Measurements from ENCODE around the gene WNT5A. TPM values are rescaled to one million over a fixed set of nuclear protein-coding genes. Genes with fewer than 3 reads are reported as not detected.

The WNT5A gene
- total RNA-seq, 1 experiment from 2014 or later = 1.1 TPM

DNA sequence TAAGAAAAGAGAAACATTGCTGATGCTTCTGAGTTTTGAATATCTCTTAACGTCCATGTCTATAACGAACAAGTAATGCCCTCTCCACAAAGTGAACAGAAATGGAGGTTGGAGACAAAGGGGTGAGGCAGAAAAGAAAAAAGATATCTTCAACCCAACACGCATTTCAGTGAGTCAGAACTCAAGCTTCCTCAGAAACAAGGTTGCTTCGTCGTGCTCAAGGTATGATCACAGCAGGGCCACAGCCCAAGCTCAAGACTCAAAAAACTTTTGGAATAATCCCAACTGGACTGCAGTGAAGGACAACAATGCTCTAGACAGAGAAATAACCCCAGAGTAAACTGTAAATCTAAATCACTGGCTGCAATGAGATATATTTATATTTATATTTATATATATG lies 18.9 kb downstream of the WNT5A start:
- Histone ChIP-seq H4K8ac (replicated peaks; ENCODE audit: insufficient read length, low read depth, low read length) (no peak overlapping the region), H4K5ac (ENCODE audit: insufficient read length, low read depth, low read length) (no peak overlapping the region), H3K9ac (ENCODE audit: extremely low read depth, insufficient read length, low read length) (no peak overlapping the region), H3K23ac (ENCODE audit: insufficient read length, low read depth, low read length) (no peak overlapping the region), H2BK120ac (ENCODE audit: low read depth, low read length, poor library complexity, severe bottlenecking) (no peak overlapping the region), H3K27ac (ENCODE audit: insufficient read length, low read depth, low read length) (no peak overlapping the region), H4K91ac (ENCODE audit: insufficient read length, low read depth, low read length) (no peak overlapping the region), H3K79me2 (ENCODE audit: insufficient read depth, low read length) (no peaks in the 10 kb centered on the region), H3K4me1 (ENCODE audit: insufficient read depth, low read length) (peaks cover 2% of the 10 kb centered on the region; the same call in 1 of the 2 replicates), H3K27me3 (ENCODE audit: insufficient read depth, low read length) (peaks cover 5% of the 10 kb centered on the region), H4K20me1 (ENCODE audit: control insufficient read depth, insufficient read depth, insufficient read length) (no peaks in the 10 kb centered on the region), H3K4me2 (ENCODE audit: insufficient read depth, insufficient read length, low read length) (no peak overlapping the region), H3K4ac (ENCODE audit: low read depth, low read length) (no peak overlapping the region), H2BK5ac (ENCODE audit: insufficient read length, low read length) (no peak overlapping the region), H2BK20ac (ENCODE audit: low read depth, low read length, poor library complexity, severe bottlenecking) (no peak overlapping the region), H2BK12ac (ENCODE audit: insufficient read length, low read depth, low read length) (no peak overlapping the region), H2AK5ac (ENCODE audit: insufficient read length, low read length) (no peak overlapping the region), H3K18ac (ENCODE audit: insufficient read length, low read depth, low read length) (no peak overlapping the region), H3K79me1 (ENCODE audit: insufficient read depth, low read depth, low read length, poor library complexity, severe bottlenecking) (no peaks in the 10 kb centered on the region), H3K14ac (ENCODE audit: insufficient read depth, low read length) (no peak overlapping the region), H2BK15ac (ENCODE audit: low read depth, low read length) (no peak overlapping the region), H2AFZ (ENCODE audit: low read length) (no peak overlapping the region), H3K56ac (ENCODE audit: insufficient read length, low read depth, low read length) (no peak overlapping the region), H3K23me2 (ENCODE audit: insufficient read length, low read depth, low read length, poor library complexity, severe bottlenecking) (no peaks in the 10 kb centered on the region), H3T11ph (ENCODE audit: low read length) (no peak overlapping the region), H3K9me3 (ENCODE audit: control insufficient read depth, low read depth, low read length) (no peaks in the 10 kb centered on the region)
- Mint-ChIP-seq H3K27me3 (ENCODE audit: low read depth) (peaks cover 15% of the 10 kb centered on the region), H3K4me3 (no peak overlapping the region), H3K27ac (no peak overlapping the region), H3K9me3 (no peaks in the 10 kb centered on the region), H3K36me3 (ENCODE audit: insufficient read depth in 1 of 3, low read depth in 3 of 3) (no peaks in the 10 kb centered on the region), H3K4me1 (peaks cover 0 to 6% of the 10 kb centered on the region in 2 experiments; a peak in 3 of 4 replicates)
- TF ChIP-seq, protein P1, sequence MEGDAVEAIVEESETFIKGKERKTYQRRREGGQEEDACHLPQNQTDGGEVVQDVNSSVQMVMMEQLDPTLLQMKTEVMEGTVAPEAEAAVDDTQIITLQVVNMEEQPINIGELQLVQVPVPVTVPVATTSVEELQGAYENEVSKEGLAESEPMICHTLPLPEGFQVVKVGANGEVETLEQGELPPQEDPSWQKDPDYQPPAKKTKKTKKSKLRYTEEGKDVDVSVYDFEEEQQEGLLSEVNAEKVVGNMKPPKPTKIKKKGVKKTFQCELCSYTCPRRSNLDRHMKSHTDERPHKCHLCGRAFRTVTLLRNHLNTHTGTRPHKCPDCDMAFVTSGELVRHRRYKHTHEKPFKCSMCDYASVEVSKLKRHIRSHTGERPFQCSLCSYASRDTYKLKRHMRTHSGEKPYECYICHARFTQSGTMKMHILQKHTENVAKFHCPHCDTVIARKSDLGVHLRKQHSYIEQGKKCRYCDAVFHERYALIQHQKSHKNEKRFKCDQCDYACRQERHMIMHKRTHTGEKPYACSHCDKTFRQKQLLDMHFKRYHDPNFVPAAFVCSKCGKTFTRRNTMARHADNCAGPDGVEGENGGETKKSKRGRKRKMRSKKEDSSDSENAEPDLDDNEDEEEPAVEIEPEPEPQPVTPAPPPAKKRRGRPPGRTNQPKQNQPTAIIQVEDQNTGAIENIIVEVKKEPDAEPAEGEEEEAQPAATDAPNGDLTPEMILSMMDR (conservative IDR thresholded peaks at IDR 0.05) = no peak
- WGBS (ENCODE audit: extremely low coverage, insufficient read length, low lambda C conversion rate) = no CpG with 5 or more reads among the region's 5 CpGs
- DNase-seq = no peak

All from H9 (cell line).